SU-DHL-6 (cell line): ENCODE data around the gene AKT1S1.
A peak's percentile ranks its signal among the peaks of the same experiment; 100 is the strongest.

Experiments used
- H2AFZ ChIP-seq: fragments of 200-600 bp; sonication (generic); 2 replicates; pipeline ENCODE4 v1.6.1; 2014; ENCODE audit warnings: low read depth, mild to moderate bottlenecking, moderate library complexity, mixed read lengths, antibody characterized with exemption, low read length; ENCODE audit not compliant: severe bottlenecking
- H3F3A ChIP-seq: fragments of 200-600 bp; shearing (Covaris generic); 2 replicates; pipeline ENCODE4 v1.6.0; 2016; ENCODE audit warnings: antibody characterized with exemption, mild to moderate bottlenecking; ENCODE audit not compliant: insufficient read depth
- H3K27ac ChIP-seq: fragments of 200-600 bp; sonication (generic); 2 replicates; pipeline ENCODE4 v1.5.1; 2016; ENCODE audit warnings: low read depth, mild to moderate bottlenecking, low read length, moderate library complexity, mixed read lengths
- H3K27me3 ChIP-seq: fragments of 200-600 bp; sonication (generic), shearing (Covaris generic); 2 replicates; pipeline ENCODE4 v1.6.0; 2014; ENCODE audit warnings: mild to moderate bottlenecking, low read length
- H3K36me3 ChIP-seq: fragments of 200-600 bp; sonication (generic); 2 replicates; pipeline ENCODE4 v1.6.1; 2014; ENCODE audit warnings: mild to moderate bottlenecking, low read length, mixed read lengths
- H3K4me2 ChIP-seq: fragments of 300-600, 200-600 bp; shearing (Covaris generic), sonication (generic); 2 replicates; pipeline ENCODE4 v1.6.0; 2014; ENCODE audit warnings: low read length, low read depth, mild to moderate bottlenecking; ENCODE audit not compliant: poor library complexity, severe bottlenecking
- H3K4me3 ChIP-seq: fragments of 200-600 bp; sonication (generic); 2 replicates; pipeline ENCODE4 v1.5.1; 2014; ENCODE audit warnings: antibody characterized with exemption, low read length, mild to moderate bottlenecking, mixed read lengths; ENCODE audit not compliant: insufficient read depth, poor library complexity, severe bottlenecking
- H3K79me2 ChIP-seq: fragments of 200-600 bp; sonication (generic); 2 replicates; pipeline ENCODE4 v1.6.1; 2014; ENCODE audit warnings: mild to moderate bottlenecking, low read length, moderate library complexity; ENCODE audit not compliant: insufficient read depth
- H3K9ac ChIP-seq: fragments of 200-600 bp; sonication (generic); 2 replicates; pipeline ENCODE4 v1.7.0; 2014; ENCODE audit warnings: mild to moderate bottlenecking, low read length
- H3K9me2 ChIP-seq: fragments of 200-600 bp; sonication (generic); replicated peaks from 2 replicates; pipeline ENCODE4 v1.6.1; 2014; ENCODE audit warnings: low read length; ENCODE audit not compliant: insufficient read depth
- H3K9me3 ChIP-seq: fragments of 200-600 bp; sonication (generic); 2 replicates; pipeline ENCODE4 v1.6.1; 2014; ENCODE audit warnings: low read length, mixed read lengths; ENCODE audit not compliant: insufficient read depth
- H4K20me1 ChIP-seq: fragments of 200-600 bp; sonication (generic); 2 replicates; pipeline ENCODE4 v1.6.1; 2014; ENCODE audit warnings: low read depth, mild to moderate bottlenecking, antibody characterized with exemption, low read length, moderate library complexity, mixed read lengths
- EZH2phosphoT487 ChIP-seq: fragments of 200-600 bp; sonication (generic), shearing (Covaris generic); conservative IDR thresholded peaks from 2 replicates; pipeline ENCODE4 v1.6.1; 2018; ENCODE audit warnings: mild to moderate bottlenecking, antibody characterized with exemption, low read length, moderate library complexity, mixed read lengths
- TF ChIP-seq, protein P1 (sequence below): fragments of 200-600 bp; sonication (generic); IDR thresholded peaks from one replicate; pipeline ENCODE4 v1.5.1; 2017; ENCODE audit warnings: antibody characterized with exemption, mild to moderate bottlenecking, low read length, moderate library complexity; ENCODE audit not compliant: insufficient read depth, poor library complexity, severe bottlenecking

The AKT1S1 gene

DNA sequence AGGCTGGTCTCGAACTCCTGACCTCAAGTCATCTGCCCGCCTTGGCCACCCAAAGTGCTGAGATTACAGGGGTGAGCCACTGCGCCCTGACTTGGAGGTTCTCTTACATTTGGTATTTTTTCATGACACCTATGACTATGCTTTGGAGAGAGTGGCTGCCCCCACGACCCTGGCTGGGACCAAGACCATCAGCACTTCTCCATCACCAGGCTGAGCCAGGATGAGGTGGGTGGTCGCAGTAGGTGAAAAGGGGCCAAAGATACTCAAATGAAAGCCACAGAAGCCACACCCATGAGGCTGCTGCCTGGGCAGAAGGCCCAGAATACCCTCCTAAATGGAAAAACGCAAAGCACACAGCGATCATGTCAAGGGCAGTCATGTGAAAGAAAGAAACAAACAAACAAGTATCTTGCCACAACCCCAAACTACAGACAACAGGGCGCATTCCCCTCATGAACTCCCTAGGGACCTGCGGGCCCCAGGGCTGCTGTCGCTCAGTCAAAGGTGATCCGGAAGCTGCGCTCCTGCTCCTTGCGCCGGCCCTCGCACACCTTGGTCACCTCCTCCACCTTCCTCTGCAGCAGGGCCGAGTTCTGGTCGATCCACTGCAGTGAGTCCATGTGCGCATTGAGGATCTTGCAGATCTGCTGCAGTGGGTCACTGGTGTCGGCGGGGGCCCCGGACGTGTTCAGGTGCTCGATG, 30.7 kb upstream of the AKT1S1 start:
- Histone ChIP-seq H3F3A (peaks cover 19% of the 10 kb centered on the region; the same call in 1 of the 2 replicates), H2AFZ (no peak overlapping the region), H3K4me3 (no peak overlapping the region), H3K79me2 (0 out of 2 replicates have a peak, but pooled peaks cover 4% of the 10 kb centered on the region), H3K9me2 (no peaks in the 10 kb centered on the region), H3K4me2 (no peak overlapping the region), H4K20me1 (no peaks in the 10 kb centered on the region), H3K36me3 (no peaks in the 10 kb centered on the region), H3K9me3 (no peaks in the 10 kb centered on the region), H3K9ac (no peak overlapping the region), H3K27ac (peak overlapping the region; percentile 46), H3K27me3 (no peaks in the 10 kb centered on the region)
- no peak for TF ChIP-seq EZH2phosphoT487
- TF ChIP-seq, protein P1, sequence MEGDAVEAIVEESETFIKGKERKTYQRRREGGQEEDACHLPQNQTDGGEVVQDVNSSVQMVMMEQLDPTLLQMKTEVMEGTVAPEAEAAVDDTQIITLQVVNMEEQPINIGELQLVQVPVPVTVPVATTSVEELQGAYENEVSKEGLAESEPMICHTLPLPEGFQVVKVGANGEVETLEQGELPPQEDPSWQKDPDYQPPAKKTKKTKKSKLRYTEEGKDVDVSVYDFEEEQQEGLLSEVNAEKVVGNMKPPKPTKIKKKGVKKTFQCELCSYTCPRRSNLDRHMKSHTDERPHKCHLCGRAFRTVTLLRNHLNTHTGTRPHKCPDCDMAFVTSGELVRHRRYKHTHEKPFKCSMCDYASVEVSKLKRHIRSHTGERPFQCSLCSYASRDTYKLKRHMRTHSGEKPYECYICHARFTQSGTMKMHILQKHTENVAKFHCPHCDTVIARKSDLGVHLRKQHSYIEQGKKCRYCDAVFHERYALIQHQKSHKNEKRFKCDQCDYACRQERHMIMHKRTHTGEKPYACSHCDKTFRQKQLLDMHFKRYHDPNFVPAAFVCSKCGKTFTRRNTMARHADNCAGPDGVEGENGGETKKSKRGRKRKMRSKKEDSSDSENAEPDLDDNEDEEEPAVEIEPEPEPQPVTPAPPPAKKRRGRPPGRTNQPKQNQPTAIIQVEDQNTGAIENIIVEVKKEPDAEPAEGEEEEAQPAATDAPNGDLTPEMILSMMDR: no peak

DNA sequence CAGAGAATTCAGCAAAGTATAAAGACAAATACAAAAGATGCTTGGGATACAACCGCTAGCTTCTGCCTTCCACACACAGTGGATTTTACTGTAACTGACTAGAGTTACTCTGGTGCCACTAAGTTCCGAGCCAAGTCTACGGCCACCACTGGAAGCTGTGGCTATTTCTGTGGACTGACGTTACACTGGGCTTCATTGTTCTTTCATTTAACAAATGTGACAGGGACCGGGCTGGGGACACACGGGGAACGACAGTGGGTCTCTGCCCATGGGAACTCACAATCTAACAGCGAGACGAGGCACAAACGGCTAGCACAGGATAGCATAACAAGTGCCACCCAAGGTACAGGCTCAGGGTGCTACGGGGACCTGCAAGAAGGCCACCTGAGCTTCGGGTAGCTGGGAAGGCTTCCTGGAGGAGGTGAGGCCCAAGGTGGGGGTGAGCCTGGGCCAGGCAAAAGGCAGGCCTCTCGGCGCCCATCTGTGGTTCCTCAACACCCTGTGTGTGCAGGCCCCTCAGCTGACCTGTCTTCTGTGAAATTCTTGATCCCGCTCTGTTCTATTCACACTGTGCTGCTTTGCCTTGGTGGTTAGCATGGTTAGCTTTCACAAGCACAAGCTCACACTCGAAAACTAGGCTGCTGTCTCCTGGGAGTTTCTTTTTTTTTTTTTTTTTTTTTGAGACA, 29.9 kb upstream of the AKT1S1 start:
- Histone ChIP-seq H3K9ac (no peak overlapping the region), H3K27me3 (no peaks in the 10 kb centered on the region), H3K4me2 (no peak overlapping the region), H2AFZ (no peak overlapping the region), H3K4me3 (no peak overlapping the region), H3K27ac (peak overlapping the region; percentile 46), H4K20me1 (no peaks in the 10 kb centered on the region), H3K36me3 (no peaks in the 10 kb centered on the region), H3K9me3 (no peaks in the 10 kb centered on the region), H3F3A (peaks cover 18% of the 10 kb centered on the region; the same call in 1 of the 2 replicates), H3K79me2 (0 out of 2 replicates have a peak, but pooled peaks cover 4% of the 10 kb centered on the region), H3K9me2 (no peaks in the 10 kb centered on the region)
- TF ChIP-seq, protein P1: no peak
- TF ChIP-seq EZH2phosphoT487: no peak

DNA sequence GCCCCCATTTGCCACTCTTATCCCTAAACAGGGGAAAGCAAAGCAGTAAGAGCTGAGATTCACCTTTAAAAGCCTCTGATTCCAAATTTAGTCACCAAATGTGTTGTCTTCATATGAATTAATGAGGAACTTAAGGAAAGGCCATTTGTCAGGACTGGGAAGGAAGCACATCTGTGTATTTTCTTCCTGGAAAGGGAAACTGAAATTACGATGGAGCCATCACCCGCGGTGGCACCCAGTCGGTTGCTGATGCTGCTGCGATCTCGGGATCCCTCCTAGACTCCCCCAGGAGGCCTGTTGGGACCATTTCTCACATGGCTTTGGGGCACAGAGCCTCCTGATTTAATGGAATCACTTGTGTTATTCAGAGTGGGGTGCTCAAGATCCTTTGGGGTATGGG, 27.0 kb upstream of the AKT1S1 start:
- H3K79me2 ChIP-seq: no peaks in the 10 kb centered on the region
- H3K9me3 ChIP-seq: no peaks in the 10 kb centered on the region
- TF ChIP-seq, protein P1: no peak
- no peak for TF ChIP-seq EZH2phosphoT487
- peaks cover 11% of the 10 kb centered on the region; the same call in 1 of the 2 replicates for H3F3A ChIP-seq
- H3K27ac ChIP-seq: no peak overlapping the region
- no peaks in the 10 kb centered on the region for H4K20me1 ChIP-seq
- no peak overlapping the region for H2AFZ ChIP-seq
- H3K4me2 ChIP-seq: no peak overlapping the region
- no peaks in the 10 kb centered on the region for H3K9me2 ChIP-seq
- no peaks in the 10 kb centered on the region for H3K36me3 ChIP-seq
- H3K27me3 ChIP-seq: no peaks in the 10 kb centered on the region
- no peak overlapping the region for H3K9ac ChIP-seq
- H3K4me3 ChIP-seq: no peak overlapping the region
